ENCODE data around the gene SLC39A7. TPM values are rescaled to one million over a fixed set of nuclear protein-coding genes. Genes with fewer than 3 reads are reported as not detected.

Gene SLC39A7
- total RNA-seq, 1 experiment from 2014 or later = 110 TPM

- DNase-seq = no peak
- 0 out of 2 replicates have a peak, but pooled peaks cover under 1% of the 10 kb centered on the region for H3K4me1 ChIP-seq (replicated peaks; ENCODE audit: insufficient read depth)
- POLR2A ChIA-PET (ENCODE audit: unreplicated experiment) = no interaction called here
- TF ChIP-seq CTCF (conservative IDR thresholded peaks at IDR 0.05) = no peak
- no peak for TF ChIP-seq EZH2 (IDR thresholded peaks at IDR 0.05; ENCODE audit: low read depth)
- no peaks in the 10 kb centered on the region for H3K36me3 ChIP-seq (ENCODE audit: low read depth)
- H2AFZ ChIP-seq = no peak overlapping the region
- H3K9me2 ChIP-seq (ENCODE audit: insufficient read depth) = no peaks in the 10 kb centered on the region
- H3K79me2 ChIP-seq (ENCODE audit: low read depth) = no peaks in the 10 kb centered on the region
- no TSS peak for BruUV-seq (replicated peaks)
- no peak overlapping the region for H3K27ac ChIP-seq
- intact Hi-C loops (cut with micrococcal nuclease; ENCODE audit: unreplicated experiment) = no loop called here
- H3K27me3 ChIP-seq (ENCODE audit: insufficient read depth, low read depth) = peaks cover 55% of the 10 kb centered on the region
- H4K20me1 ChIP-seq (ENCODE audit: insufficient read depth) = no peaks in the 10 kb centered on the region
- H3F3A ChIP-seq (ENCODE audit: insufficient read depth, low read depth) = no peaks in the 10 kb centered on the region
- no peak overlapping the region for H3K4me2 ChIP-seq
- no peak overlapping the region for H3K4me3 ChIP-seq
- CTCF ChIA-PET = no interaction called here
- no peaks in the 10 kb centered on the region; the same call in 1 of the 2 replicates for H3K9me3 ChIP-seq (ENCODE audit: insufficient read depth, low read depth)
These were observed 44.1 kb upstream of the SLC39A7 start for GRCh38 chr6:33156561-33156960.

GRCh38 chr6:33156964-33157363 is 43.7 kb upstream of the SLC39A7 start:
- Histone ChIP-seq H3K9me2 (ENCODE audit: insufficient read depth) (no peaks in the 10 kb centered on the region), H4K20me1 (ENCODE audit: insufficient read depth) (no peaks in the 10 kb centered on the region), H3K27ac (no peak overlapping the region), H3K27me3 (ENCODE audit: insufficient read depth, low read depth) (peaks cover 51% of the 10 kb centered on the region), H3K36me3 (ENCODE audit: low read depth) (no peaks in the 10 kb centered on the region), H3K79me2 (ENCODE audit: low read depth) (no peaks in the 10 kb centered on the region), H3K9me3 (ENCODE audit: insufficient read depth, low read depth) (no peaks in the 10 kb centered on the region; the same call in 1 of the 2 replicates), H3K4me1 (replicated peaks; ENCODE audit: insufficient read depth) (peaks cover 4% of the 10 kb centered on the region), H3F3A (ENCODE audit: insufficient read depth, low read depth) (no peaks in the 10 kb centered on the region), H3K4me2 (no peak overlapping the region), H2AFZ (no peak overlapping the region), H3K4me3 (no peak overlapping the region)
- ChIA-PET CTCF (no interaction called here), POLR2A (ENCODE audit: unreplicated experiment) (no interaction called here)
- intact Hi-C loops (cut with micrococcal nuclease; ENCODE audit: unreplicated experiment) = no loop called here
- DNase-seq = no peak
- BruUV-seq (replicated peaks) = no TSS peak
- no peak for TF ChIP-seq CTCF (conservative IDR thresholded peaks at IDR 0.05)
- no peak for TF ChIP-seq EZH2 (IDR thresholded peaks at IDR 0.05; ENCODE audit: low read depth)

GRCh38 chr6:33160096-33160495 is 40.6 kb upstream of the SLC39A7 start:
- no TSS peak for BruUV-seq (replicated peaks)
- CTCF ChIA-PET = interaction anchor here (1.2 kb wide), 1 partner anchor 86 kb away, joined by 3 read pairs; no protein-coding TSS in a partner anchor
- Histone ChIP-seq H3K9me3 (ENCODE audit: insufficient read depth, low read depth) (no peaks in the 10 kb centered on the region), H3K4me3 (no peak overlapping the region), H3F3A (ENCODE audit: insufficient read depth, low read depth) (no peaks in the 10 kb centered on the region), H3K9me2 (ENCODE audit: insufficient read depth) (no peaks in the 10 kb centered on the region), H3K36me3 (ENCODE audit: low read depth) (no peaks in the 10 kb centered on the region), H3K4me1 (replicated peaks; ENCODE audit: insufficient read depth) (peaks cover 4% of the 10 kb centered on the region), H4K20me1 (ENCODE audit: insufficient read depth) (no peaks in the 10 kb centered on the region), H3K79me2 (ENCODE audit: low read depth) (no peaks in the 10 kb centered on the region), H3K27ac (no peak overlapping the region), H2AFZ (no peak overlapping the region), H3K4me2 (no peak overlapping the region), H3K27me3 (ENCODE audit: insufficient read depth, low read depth) (peaks cover 38% of the 10 kb centered on the region)
- TF ChIP-seq EZH2 (IDR thresholded peaks at IDR 0.05; ENCODE audit: low read depth) (no peak), CTCF (conservative IDR thresholded peaks at IDR 0.05) (no peak)
- intact Hi-C loops (cut with micrococcal nuclease; ENCODE audit: unreplicated experiment) = loop anchor here (5.0 kb wide), 1 partner anchor 87 kb away; no protein-coding TSS in a partner anchor
- no peak for DNase-seq
- POLR2A ChIA-PET (ENCODE audit: unreplicated experiment) = no interaction called here

Measured in PC-9 (cell line).